ENCODE data around the gene GAPT.

DNA sequence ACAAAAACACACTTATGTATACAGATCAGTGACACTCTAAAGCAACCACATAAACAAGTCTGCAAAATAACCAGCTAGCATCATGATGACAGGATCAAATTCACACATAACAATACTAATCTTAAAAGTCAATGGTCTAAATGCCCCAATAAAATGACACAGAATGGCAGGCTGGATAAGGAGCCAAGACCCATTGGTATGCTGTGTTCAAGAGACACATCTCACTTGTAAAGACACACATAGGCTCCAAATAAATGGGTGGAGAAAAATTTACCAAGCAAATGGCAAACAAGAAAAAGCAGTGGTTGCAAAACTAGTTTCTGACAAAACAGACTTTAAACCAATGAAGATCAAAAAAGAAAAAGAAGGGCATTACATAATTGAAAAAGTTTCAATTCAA is 26.0 kb downstream of the GAPT start:
- TF ChIP-seq POLR2AphosphoS5 (IDR thresholded peaks at IDR 0.05) (no peak), EP300 (conservative IDR thresholded peaks at IDR 0.05; ENCODE audit: poor library complexity, severe bottlenecking) (no peak), EZH2 (IDR thresholded peaks at IDR 0.05; ENCODE audit: borderline replicate concordance, insufficient read depth, low read length, poor library complexity, severe bottlenecking) (no peak), RAD21 (conservative IDR thresholded peaks at IDR 0.05) (no peak)
- TF ChIP-seq, protein P1, sequence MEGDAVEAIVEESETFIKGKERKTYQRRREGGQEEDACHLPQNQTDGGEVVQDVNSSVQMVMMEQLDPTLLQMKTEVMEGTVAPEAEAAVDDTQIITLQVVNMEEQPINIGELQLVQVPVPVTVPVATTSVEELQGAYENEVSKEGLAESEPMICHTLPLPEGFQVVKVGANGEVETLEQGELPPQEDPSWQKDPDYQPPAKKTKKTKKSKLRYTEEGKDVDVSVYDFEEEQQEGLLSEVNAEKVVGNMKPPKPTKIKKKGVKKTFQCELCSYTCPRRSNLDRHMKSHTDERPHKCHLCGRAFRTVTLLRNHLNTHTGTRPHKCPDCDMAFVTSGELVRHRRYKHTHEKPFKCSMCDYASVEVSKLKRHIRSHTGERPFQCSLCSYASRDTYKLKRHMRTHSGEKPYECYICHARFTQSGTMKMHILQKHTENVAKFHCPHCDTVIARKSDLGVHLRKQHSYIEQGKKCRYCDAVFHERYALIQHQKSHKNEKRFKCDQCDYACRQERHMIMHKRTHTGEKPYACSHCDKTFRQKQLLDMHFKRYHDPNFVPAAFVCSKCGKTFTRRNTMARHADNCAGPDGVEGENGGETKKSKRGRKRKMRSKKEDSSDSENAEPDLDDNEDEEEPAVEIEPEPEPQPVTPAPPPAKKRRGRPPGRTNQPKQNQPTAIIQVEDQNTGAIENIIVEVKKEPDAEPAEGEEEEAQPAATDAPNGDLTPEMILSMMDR (IDR thresholded peaks at IDR 0.05; ENCODE audit: poor library complexity, severe bottlenecking): no peak
- TF ChIP-seq, protein P2, sequence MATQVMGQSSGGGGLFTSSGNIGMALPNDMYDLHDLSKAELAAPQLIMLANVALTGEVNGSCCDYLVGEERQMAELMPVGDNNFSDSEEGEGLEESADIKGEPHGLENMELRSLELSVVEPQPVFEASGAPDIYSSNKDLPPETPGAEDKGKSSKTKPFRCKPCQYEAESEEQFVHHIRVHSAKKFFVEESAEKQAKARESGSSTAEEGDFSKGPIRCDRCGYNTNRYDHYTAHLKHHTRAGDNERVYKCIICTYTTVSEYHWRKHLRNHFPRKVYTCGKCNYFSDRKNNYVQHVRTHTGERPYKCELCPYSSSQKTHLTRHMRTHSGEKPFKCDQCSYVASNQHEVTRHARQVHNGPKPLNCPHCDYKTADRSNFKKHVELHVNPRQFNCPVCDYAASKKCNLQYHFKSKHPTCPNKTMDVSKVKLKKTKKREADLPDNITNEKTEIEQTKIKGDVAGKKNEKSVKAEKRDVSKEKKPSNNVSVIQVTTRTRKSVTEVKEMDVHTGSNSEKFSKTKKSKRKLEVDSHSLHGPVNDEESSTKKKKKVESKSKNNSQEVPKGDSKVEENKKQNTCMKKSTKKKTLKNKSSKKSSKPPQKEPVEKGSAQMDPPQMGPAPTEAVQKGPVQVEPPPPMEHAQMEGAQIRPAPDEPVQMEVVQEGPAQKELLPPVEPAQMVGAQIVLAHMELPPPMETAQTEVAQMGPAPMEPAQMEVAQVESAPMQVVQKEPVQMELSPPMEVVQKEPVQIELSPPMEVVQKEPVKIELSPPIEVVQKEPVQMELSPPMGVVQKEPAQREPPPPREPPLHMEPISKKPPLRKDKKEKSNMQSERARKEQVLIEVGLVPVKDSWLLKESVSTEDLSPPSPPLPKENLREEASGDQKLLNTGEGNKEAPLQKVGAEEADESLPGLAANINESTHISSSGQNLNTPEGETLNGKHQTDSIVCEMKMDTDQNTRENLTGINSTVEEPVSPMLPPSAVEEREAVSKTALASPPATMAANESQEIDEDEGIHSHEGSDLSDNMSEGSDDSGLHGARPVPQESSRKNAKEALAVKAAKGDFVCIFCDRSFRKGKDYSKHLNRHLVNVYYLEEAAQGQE (IDR thresholded peaks at IDR 0.05; ENCODE audit: borderline replicate concordance): no peak

All from neural cell (in vitro differentiated cells).